Stimulated activated CD8-positive, alpha-beta memory T cell treated with anti-CD3 and anti-CD28 coated beads, Interleukin-2, amount 100 ng/mL, for 48 hours (primary cell): ENCODE measurements around the gene CBLIF.
"Not testable (repeated sequence)": the region's sequence is repeated elsewhere in the genome, so short reads cannot be mapped to it uniquely, and the experiment has no call there.

Source experiments
- DNase-seq, 2 donors: peaks; one replicate each; pipeline ENCODE4 v3.0.0-alpha.2; 2020; ENCODE audit warnings: low read depth in 2 of 2

Gene CBLIF

GRCh38 chr11:59794417-59794816, 50.9 kb downstream of the CBLIF start:
- no peak for DNase-seq

- no peak for DNase-seq
Measured at GRCh38 chr11:59792507-59792906, 52.8 kb downstream of the CBLIF start.

GRCh38 chr11:59791639-59792038, 53.7 kb downstream of the CBLIF start:
- no peak for DNase-seq

- no peak for DNase-seq
Measured at GRCh38 chr11:59787816-59788215, 57.5 kb downstream of the CBLIF start.

- no peak for DNase-seq
Measured at GRCh38 chr11:59787255-59787588, 58.1 kb downstream of the CBLIF start.

- no peak for DNase-seq
Measured at GRCh38 chr11:59785818-59786217, 59.5 kb downstream of the CBLIF start.

GRCh38 chr11:59784441-59784840, 60.9 kb downstream of the CBLIF start:
- not testable (repeated sequence) for DNase-seq

- DNase-seq: no peak
Measured at GRCh38 chr11:59783632-59784090, 61.6 kb downstream of the CBLIF start.

- no peak for DNase-seq
Measured at GRCh38 chr11:59782080-59782479, 63.2 kb downstream of the CBLIF start.

GRCh38 chr11:59779487-59779886, 65.8 kb downstream of the CBLIF start:
- no peak for DNase-seq
